HG03025 (cell line): ENCODE results near the gene POLR1A.
A peak's percentile ranks its signal among the peaks of the same experiment; 100 is the strongest.

Source experiments
- ATAC-seq: cut with Tn5 transposase; IDR thresholded peaks from one replicate; pipeline ENCODE4 v1.9.1; 2021; ENCODE audit warnings: mild to moderate bottlenecking, moderate library complexity; ENCODE audit not compliant: unreplicated experiment, low FRiP score

Gene POLR1A

DNA sequence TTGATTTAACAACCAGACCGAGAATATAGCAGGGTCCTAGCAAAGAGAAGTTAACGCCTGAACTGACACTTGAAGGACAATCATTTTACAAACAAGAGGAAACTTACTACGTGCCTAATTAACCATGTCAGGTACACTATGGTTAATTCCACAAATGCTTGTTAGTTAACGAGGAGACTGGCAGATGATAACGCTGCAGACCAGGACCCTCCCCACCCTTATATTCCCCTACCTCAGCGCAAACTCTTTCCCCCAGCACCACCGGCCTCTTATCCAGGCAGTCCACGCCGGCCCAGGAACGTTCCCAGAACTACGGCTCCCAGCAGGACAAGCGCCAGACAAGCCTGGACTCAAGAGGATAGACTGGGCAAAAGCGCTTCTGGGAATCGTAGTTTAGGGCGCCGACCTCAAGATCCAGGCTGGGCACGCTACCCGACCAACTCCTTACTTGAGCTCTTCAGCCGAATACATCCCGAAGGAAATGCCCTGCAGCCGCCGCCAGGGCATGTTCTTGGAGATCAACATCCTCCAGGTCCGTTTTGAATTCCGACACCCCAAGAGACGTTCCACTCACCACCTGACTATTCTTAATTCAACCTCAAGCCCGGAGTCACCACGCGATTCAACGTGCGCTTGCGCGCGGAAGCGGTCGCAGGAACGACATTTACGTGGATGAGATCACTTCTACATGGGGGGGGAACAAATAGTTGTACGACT, at the start of gene POLR1A:
POLR1A (minus strand) TSS at position 635 of the 717 bp plus-strand sequence; CDS start at position 525, 110 bp downstream.
- peak; percentile 63 for ATAC-seq

DNA sequence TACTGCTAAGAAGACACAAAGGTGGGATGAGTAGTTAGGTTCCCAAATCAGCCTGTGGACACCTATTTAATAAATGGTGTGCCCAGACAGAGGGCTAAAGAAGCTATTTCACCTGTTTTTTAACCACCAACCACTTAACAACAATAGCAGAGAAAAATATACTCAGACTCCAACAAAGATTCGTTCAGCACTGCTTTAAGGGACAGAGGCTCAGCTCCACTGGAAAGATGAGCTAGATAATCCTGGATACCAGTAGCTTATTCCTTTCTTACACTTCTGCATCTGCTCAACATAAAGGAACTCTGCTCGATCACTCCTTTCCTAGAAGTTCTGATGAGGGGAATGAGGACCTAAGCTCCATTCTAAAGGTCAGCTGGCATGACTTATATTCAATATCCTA, 44.8 kb upstream of the POLR1A start:
- no peak for ATAC-seq

DNA sequence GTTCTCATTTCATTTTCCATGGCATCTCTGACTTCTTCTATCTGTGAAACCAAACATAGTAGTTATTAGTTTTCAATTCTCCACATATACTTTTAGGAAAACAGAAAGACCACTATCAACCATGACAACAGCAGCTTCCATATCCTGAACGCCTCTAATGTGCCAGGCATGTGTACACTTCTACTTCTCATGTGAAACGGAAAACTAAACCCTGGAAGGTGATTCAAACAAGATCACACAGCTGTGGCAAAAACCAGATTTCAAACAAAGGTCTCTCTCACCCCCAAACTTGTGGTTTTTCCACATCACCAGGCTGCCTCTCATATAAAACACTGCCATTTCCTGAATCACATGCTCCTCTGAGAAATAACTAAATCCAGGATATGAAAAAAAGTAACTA, 42.1 kb upstream of the POLR1A start:
- ATAC-seq, result no peak

DNA sequence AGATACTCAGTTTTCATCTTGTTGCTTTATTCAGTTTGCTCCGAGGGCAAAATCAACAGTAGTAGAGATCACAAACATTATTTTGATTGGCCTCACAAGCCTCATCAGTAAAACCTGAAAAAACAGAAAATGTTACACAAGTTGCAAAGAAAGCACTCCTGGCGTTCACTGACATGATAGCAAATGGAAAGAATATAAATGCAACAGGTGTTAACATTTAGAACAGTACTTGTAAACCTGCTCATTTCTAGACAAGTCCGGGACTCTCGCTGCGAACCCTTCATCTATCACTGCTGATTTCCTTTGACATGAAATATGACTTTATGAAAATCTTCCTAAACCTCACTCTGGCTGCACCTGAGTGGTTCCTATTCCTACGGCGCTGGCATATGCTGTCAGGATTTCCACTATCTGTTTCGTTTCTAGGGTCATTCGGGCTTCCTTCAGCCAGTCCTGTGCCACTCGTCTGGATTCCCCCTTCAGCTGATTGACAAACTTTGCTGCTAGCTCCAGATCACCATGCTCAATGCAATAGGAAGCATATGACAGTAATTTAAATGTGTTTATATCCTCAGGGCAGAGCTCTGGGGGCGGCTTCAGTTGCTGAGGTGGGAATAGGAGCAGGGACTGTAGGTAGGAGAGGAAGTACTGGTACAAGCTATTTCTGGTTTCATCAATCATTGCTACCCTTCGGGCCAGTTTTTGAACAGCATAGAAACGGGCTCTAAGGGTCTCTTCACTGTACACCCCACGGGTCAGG, 38.4 kb upstream of the POLR1A start:
- no peak for ATAC-seq

DNA sequence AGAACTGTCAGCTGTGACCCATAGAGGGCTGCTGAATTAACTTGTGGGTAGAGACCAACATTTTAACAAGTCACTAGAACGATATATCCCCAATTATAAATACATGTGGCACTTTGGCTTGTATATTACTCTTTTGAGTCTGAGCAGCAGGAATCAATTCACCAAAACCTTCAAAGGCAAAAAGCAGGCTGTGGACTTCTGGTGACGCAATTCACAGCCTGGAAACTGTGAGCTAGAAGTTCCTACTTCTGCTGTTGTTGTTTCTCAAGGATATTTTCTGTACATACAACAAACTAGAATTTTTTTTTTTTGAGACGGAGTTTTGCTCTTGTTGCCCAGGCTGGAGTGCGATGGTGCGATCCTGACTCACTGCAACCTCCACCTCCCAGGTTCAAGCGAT, 37.6 kb upstream of the POLR1A start:
- ATAC-seq, result no peak

DNA sequence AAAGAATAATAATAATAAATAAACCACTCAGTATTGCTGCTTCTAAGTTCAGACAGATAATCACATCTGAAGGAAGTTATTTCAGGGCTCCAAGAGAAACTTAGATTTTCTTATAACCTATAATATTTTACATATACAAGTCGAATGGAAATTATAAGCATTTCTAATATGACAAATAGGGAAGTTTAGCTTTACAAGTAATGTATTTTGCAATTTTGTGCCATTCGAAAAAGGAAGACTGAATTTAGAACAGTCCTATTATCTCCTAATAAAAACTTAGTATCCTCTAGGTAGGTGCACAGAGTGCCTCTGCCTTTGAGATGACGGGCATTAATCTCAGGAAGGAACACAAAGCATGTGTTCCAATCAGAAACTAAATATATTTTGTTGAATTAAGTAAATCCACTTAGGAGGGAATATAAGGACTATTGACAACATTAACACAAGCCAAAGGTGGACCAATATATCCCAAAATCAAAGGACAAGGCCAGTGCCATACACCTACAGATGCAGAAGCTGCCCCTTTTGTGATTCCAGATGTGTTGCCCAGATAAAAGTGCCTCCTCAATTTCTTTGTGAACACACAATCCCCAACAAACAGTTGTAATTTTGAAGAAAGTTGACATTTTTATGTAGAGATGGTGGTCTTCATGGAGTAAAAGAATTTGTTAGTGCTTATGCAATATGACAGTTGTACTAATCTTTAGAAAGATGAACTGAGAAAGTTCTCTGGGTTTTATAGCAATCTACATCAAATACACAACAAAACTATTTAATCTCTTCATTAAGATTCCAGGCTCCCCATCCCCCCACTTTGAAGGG, 37.0 kb upstream of the POLR1A start:
- no peak for ATAC-seq

DNA sequence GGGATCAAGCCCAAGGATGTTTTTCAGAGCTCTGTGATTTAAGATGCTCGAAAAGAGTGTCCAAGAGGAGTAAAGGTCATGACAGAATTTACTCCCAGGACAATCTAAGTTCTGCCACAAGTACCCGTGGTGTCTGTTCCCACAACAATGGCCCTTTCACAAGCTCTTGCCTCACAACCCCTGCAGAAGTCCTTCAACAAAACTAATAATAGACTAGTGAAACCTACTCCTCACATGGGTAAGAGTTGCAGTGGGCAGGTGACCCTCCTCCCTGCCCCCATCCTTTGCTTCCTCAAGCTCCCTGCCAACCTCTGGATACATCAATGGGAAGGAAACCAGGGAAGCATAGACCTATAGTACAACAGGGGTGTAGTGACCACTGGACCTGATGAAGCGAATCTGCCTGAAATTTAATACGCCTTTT, 35.3 kb upstream of the POLR1A start:
- no peak for ATAC-seq

DNA sequence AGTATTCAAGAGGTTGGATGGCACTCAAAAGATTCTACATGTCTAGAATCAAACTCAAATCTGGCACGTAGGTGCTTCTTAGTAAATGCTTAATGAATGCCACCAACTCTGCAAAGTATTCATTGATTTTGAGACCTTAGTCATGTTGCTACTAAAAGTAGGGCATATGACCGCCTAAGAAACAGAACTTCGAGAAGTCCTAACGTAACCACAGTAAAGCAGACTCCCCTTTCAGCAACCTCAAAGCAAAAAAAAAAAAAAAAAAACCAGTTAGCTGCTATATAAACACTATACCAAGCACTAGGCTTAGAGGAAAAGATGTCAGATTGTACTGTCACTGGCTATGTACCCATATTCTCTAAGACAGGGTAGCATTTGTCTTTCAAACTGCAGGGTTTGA, 34.3 kb upstream of the POLR1A start:
- no peak for ATAC-seq

DNA sequence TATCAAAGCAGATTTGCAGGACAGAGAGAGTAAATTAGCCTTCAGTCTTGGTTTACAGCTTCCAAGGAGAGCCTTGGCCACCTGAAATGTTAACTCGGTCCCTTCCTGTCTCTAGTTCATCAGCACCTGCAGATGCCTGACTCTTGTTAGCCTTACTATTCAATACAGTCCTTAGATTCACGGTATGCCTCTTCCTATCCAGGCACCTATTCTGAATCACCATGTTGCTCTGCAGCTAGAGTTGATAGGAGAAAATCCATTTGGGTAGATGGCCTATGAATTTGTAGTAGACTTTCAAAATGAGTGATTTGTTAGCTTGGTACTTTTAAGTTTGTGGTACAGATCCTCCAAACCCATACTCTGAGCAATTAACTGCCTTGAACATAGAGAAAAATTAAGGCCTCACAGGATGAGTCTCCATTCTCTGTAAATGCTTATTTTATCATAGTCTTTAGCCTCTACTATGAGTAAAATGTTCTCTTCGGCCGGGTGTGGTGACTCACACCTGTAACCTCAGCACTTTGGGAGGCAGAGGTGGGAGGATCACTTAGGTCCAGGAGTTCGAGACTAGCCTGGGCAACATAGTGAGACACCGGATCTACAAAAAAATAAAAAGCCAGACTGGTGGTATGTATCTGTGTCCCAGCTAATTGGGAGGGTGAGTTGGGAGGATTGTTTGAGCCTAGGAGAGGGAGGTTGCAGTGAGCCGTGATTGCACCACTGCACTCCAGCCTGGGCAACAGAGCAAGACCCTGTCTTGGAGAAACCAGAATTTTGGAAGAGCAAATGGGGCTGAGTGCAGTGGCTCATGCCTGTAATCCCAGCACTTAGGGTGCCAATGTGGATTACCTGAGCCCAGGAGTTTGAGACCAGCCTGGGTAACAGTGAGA, 33.3 kb upstream of the POLR1A start:
- no peak for ATAC-seq

DNA sequence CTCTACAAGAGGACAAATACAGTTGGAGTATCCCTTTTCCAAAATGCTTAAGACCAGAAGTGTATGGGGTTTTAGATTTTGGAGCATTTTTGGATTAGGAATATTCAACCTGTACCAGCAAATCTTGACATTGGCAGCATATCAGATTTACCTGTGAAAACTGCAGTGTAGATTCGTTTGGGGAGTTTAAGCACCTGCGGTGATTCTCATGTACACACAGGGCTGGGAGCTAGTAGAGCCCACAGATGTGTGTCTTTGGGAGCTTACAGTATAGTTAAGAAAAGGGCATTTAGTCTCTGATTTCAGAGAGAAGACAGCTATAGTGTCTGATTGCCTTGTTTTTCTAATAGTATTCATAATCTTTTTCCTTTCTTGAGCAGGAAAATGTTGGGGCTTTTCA, 30.5 kb upstream of the POLR1A start:
- no peak for ATAC-seq

DNA sequence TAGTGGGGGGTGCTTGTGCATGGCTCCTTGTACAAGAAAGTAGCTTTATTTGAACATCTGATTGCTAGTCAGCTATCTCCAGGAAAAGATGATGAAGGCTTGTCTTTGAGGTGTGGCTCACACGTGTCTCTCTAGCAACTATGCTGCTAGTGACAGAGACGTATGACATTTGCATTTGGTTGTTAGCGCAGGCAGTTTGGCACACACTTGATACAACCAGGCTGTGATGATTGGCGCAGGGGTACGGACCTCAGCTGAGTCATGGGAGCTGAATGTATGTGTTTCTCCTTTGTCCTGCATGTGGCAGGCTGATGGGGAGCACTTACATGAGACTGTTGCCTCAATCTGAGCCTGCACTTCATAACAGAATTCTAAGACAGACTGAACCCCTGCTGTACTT, 30.0 kb upstream of the POLR1A start:
- no peak for ATAC-seq

DNA sequence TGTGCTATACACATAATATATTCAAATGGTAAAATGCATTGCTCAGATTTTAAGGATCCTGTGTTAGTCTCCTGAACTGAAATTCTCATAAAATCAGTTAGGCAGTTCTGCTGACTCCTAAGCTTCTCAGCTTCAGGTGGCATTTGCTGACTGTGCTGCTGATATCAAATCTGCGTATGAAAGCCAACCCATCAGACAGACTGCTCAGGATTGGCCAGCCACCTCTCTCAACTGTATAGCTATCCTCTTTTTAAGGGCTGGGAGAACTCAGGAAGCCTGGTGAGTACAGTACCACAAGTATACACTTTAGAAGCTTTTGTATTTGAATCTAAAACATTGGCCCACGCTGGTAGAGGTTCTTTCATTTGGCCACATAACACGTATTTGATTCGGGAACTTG, 29.0 kb upstream of the POLR1A start:
- no peak for ATAC-seq

DNA sequence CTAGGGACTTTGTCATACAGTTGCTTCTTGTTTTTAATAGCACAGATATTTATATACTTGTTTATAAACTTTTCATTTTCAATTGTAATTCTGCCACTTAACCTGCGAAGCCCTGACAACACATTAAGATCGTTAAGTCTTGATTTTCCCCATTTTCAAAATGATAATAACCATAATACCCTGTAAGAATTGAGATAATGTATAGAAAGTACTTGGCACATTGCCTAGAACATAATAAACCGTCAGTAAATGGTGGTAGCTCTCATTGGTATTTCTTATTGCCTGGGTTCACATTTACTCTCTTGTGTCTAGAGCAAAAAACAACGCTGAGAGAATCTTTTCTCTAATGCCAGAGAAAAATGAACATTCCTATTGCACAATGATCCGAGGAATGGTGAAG, 19.0 kb upstream of the POLR1A start:
- no peak for ATAC-seq

DNA sequence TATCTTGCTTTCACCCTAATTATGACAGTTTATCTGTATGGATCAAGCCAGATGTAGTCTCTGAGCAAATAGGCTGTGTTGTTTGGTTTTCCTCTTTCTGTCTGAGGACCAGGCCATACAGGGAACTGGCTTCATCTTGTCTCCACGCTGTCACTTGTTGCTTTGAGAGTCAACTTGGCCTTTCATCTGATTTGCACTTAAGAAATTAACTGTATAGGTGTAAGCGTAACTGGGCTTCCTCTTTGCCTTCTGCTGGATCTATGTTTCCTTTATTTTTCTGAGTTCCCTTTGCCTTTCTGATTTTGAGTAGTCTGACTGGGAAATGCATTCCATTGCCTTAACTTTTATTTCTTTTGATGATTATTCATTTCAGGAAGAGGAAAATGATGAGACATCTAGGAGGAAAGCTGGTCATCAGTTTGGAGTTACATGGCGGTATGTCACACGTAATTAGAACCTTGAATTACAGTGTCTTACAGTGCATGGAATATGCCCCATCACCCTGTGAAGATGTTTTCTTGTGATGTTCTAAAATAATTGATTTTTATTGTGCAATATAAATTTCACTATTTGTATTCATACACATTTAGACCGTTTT, 17.7 kb upstream of the POLR1A start:
- no peak for ATAC-seq

DNA sequence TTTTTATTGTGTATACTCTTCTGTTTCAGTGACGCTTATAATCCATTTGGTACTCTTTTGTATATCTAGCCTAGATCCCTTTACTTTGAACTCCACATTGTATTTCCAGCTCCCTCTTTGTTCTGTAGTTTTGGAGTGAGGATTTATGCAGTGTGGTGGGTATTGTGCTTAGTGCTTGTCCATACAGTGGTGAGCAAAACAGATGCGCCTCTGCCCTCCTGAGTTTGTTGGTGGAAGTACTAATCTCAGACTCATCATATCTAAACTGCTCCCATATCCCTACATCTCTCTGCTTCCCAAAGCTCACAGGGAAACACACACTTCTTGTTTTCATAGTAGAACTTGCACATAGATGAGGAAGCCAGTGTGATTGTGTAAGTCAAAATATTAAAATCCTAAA, 12.4 kb upstream of the POLR1A start:
- no peak for ATAC-seq

DNA sequence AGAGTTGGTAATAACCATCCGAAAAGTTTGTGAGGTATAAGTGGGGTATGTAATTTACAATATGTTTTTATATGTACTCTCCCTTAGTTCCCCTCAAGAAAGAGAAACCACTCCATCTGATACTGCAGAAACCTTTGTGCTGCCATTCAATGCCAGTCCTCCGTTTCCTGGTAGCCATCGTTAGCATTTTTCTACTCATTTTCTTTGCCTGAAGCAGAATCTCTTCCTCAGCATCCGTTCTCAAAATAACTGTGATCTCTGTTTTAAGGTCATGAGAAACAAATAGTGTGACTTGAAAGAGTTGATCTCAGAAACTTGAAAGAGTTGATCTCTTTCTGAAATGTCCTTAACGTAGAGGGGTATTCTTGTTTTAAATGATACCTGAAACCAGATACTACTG, 1.3 kb upstream of the POLR1A start:
- no peak for ATAC-seq

DNA sequence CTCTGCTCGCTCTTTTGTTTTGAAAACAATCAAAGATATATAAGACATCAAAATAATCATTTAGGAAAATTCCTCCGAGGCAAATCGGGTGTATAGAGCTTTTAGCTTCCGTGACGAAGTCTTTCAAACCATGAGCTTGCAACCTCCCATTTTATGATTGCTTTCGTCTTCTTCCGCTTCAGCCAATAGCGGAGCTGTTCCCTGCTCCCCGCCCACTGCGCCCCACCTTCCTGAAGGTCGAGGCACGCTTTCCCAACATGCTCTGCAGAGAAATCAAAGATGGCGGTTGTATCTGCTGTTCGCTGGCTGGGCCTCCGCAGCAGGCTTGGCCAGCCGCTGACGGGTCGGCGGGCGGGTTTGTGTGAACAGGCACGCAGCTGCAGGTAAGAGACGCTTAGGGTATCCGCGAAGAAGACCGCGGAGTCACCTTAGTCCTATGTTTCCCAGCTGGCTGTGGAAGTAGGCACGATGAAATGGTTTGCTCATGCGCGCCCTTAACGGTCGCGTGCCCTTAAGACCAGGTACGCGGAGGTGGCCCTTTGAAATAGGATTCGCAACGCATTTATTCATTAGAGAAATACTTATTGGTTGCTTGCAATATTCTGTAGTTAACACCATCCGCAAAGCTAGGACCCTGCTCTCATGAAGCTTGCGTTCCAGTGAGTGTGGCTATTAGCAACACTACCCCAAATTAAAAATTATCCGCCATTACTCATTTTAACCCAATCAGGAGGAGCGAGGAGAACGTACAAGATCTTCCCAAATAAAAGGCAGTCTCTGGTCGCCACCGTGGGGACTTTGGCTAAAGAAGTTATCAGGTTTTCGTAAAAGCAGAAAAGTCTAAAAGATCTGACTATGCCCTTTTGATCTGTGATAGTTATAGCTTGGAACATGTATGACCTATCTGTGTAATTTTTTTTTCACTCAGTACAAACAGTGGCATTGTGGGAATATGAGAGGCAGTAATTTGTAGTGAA, 571 bp upstream of the POLR1A start, which contains the start of gene PTCD3:
PTCD3 (plus strand) TSS at position 267 of the 977 bp plus-strand sequence; CDS start at position 280, 13 bp downstream.
- ATAC-seq, result peak; percentile 86

DNA sequence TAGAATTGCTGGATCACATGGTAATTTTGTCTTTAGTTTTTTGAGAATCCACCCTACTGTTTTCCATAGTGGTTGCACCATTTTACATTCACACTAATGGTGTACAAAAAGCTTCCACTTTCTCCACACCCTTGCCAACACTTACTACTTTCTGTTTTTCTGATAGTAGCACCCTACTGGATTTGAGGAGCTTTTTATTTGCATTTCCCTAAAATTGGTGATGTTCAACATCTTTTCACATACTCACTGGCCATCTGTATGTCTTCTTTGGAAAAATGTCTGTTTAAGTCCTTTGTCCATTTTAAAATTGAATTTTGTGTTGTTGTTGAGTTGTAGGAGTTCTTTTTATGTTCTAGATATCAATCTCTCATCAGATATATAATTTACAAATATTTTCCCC, 3.5 kb downstream of the POLR1A start:
- ATAC-seq, result no peak

DNA sequence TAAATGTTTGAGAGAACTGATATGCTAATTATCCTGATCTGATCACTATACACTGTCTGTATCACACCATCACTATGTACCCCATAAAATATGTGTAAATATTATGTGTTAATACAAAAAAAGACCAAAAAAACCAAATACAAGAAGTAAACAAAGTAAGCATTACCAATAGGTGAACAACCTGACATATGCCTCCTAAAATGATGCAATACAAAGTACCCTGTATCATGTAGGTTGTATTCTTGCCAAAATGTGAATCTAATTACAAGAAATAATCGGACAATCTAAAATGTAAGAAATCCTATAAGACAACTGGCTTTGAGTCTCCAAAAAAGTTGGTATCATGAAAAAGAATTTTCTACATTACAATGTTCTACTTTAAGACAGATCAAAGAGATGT, 7.8 kb downstream of the POLR1A start:
- ATAC-seq, result no peak
